GM12878 (cell line): Measurements from ENCODE around the gene PIAS1. TPM values are rescaled to one million over a fixed set of nuclear protein-coding genes. Genes with fewer than 3 reads are reported as not detected.

ENCODE experiments used
- ATAC-seq: fragments of 200-7000 bp; cut with Tn5 transposase; 3 replicates; pipeline ENCODE4 v1.9.1; 2020; ENCODE audit warnings: mild to moderate bottlenecking, moderate library complexity
- BruUV-seq: library from RNA; stranded (reverse); fragments of 400-500 nt; replicated peaks from 2 replicates; lab custom pipeline; 2021; lab: Mats Ljungman, UMichigan
- CTCF ChIA-PET: fragments of 300-600 bp; sonication (Branson Sonifier 250); formaldehyde crosslinking; extraction: SDS; loops from one replicate; lab custom pipeline; 2021; ENCODE audit warnings: inconsistent platforms; lab: Yijun Ruan, JAX
- POLR2A ChIA-PET: fragments of 350-600 bp; formaldehyde crosslinking; extraction: SDS; loops from one replicate; lab custom pipeline; 2021; ENCODE audit warnings: inconsistent platforms; lab: Charles Lee
- RAD21 ChIA-PET: fragments of 300-600 bp; sonication (Branson Sonifier 250); formaldehyde crosslinking; loops from one replicate; lab custom pipeline; 2023; ENCODE audit warnings: antibody characterized with exemption; ENCODE audit not compliant: unreplicated experiment; lab: Charles Lee
- SMC1A ChIA-PET: fragments of 300-600 bp; sonication (Branson Sonifier 250); formaldehyde crosslinking; loops from one replicate; lab custom pipeline; 2023; ENCODE audit not compliant: unreplicated experiment, uncharacterized antibody; lab: Charles Lee
- DNase-seq: peaks from one replicate; pipeline ENCODE4 v3.0.0-alpha.2; 2011; ENCODE audit warnings: low read depth, low spot score
- FAIRE-seq: peaks from 3 replicates; lab custom pipeline; 2011; peaks lifted over from hg19 to GRCh38; lab: Jason Lieb, UNC
- H2AFZ ChIP-seq: 2 replicates; pipeline ENCODE4 v1.6.0; 2011; ENCODE audit warnings: low read depth, low read length, control low read depth; ENCODE audit not compliant: control insufficient read depth
- H3K27ac ChIP-seq: 2 replicates; pipeline ENCODE4 v1.5.1; 2011; ENCODE audit warnings: control low read depth; ENCODE audit not compliant: control insufficient read depth, insufficient read depth
- H3K27me3 ChIP-seq, 2 experiments: replicated peaks in 1 of 2; 2 replicates each; pipeline versions ENCODE4 v1.6.0 to v1.6.1; 2011; ENCODE audit warnings: low read length in 1 of 2; ENCODE audit not compliant: control insufficient read depth in 2 of 2, insufficient read depth in 2 of 2
- H3K36me3 ChIP-seq, 2 experiments: 2 replicates each; pipeline ENCODE4 v1.5.1; 2011; ENCODE audit warnings: low read length in 1 of 2; ENCODE audit not compliant: control insufficient read depth in 2 of 2, insufficient read depth in 2 of 2
- H3K4me1 ChIP-seq: 2 replicates; pipeline ENCODE4 v1.6.1; 2011; ENCODE audit warnings: mild to moderate bottlenecking, low read length, moderate library complexity, mixed read lengths; ENCODE audit not compliant: control insufficient read depth, insufficient read depth
- H3K4me2 ChIP-seq: 2 replicates; pipeline ENCODE4 v1.6.0; 2011; ENCODE audit warnings: control low read depth; ENCODE audit not compliant: control insufficient read depth, insufficient read depth
- H3K4me3 ChIP-seq: fragments of 200-600 bp; sonication (generic); 2 replicates; pipeline ENCODE4 v1.5.1; 2016
- H3K79me2 ChIP-seq: 2 replicates; pipeline ENCODE4 v1.6.0; 2011; ENCODE audit warnings: low read length; ENCODE audit not compliant: control insufficient read depth, insufficient read depth
- H3K9ac ChIP-seq: 2 replicates; pipeline ENCODE4 v1.8.0; 2011; ENCODE audit warnings: low read length, control low read depth, mixed read lengths; ENCODE audit not compliant: control insufficient read depth, insufficient read depth
- H3K9me3 ChIP-seq: replicated peaks from 3 replicates; pipeline ENCODE4 v1.5.1; 2011; ENCODE audit warnings: mild to moderate bottlenecking, low read length; ENCODE audit not compliant: control insufficient read depth, insufficient read depth
- H4K20me1 ChIP-seq: 2 replicates; pipeline ENCODE4 v1.6.0; 2011; ENCODE audit not compliant: control insufficient read depth, insufficient read depth
- BMI1 ChIP-seq: fragments of 450-650 bp; IDR thresholded peaks from 2 replicates; pipeline ENCODE4 v1.6.1; 2016; ENCODE audit warnings: mild to moderate bottlenecking, moderate library complexity, borderline replicate concordance
- CBFB ChIP-seq: IDR thresholded peaks from 2 replicates; pipeline ENCODE4 v1.6.1; 2016; ENCODE audit warnings: antibody characterized with exemption, low read depth
- CHD2 ChIP-seq: IDR thresholded peaks from 2 replicates; pipeline ENCODE4 v1.6.1; 2011; ENCODE audit warnings: low read depth, low read length, improper control_type of control experiment, borderline replicate concordance
- E2F4 ChIP-seq: IDR thresholded peaks from 2 replicates; pipeline ENCODE4 v1.6.1; 2012; ENCODE audit warnings: low read depth, low read length, improper control_type of control experiment
- EGR1 ChIP-seq, 2 experiments: IDR thresholded peaks; 1 replicate in 1 of 2; 2 replicates in 1 of 2; pipeline ENCODE4 v1.6.1; 2011 to 2012; ENCODE audit warnings: low read depth in 2 of 2, low read length in 2 of 2, borderline replicate concordance in 1 of 2, mild to moderate bottlenecking in 1 of 2, moderate library complexity in 1 of 2
- MYC ChIP-seq: IDR thresholded peaks from 2 replicates; pipeline ENCODE4 v1.6.1; 2011; ENCODE audit warnings: mild to moderate bottlenecking, low read length, moderate library complexity, inconsistent platforms; ENCODE audit not compliant: insufficient read depth, insufficient replicate concordance, insufficient read length, severe bottlenecking
- NFYB ChIP-seq: IDR thresholded peaks from 2 replicates; pipeline ENCODE4 v1.6.1; 2011; ENCODE audit warnings: low read depth, mild to moderate bottlenecking, low read length, improper control_type of control experiment, moderate library complexity; ENCODE audit not compliant: insufficient read depth
- NRF1 ChIP-seq: conservative IDR thresholded peaks from 2 replicates; pipeline ENCODE4 v1.6.1; 2011; ENCODE audit warnings: mild to moderate bottlenecking, low read depth, low read length, improper control_type of control experiment
- POLR2AphosphoS5 ChIP-seq: IDR thresholded peaks from 2 replicates; pipeline ENCODE4 v1.6.1; 2011; ENCODE audit warnings: mild to moderate bottlenecking, low read length, inconsistent platforms
- SIX5 ChIP-seq: IDR thresholded peaks from 2 replicates; pipeline ENCODE4 v1.6.1; 2011; ENCODE audit warnings: mild to moderate bottlenecking, low read depth, low read length, moderate library complexity; ENCODE audit not compliant: severe bottlenecking
- STAT1 ChIP-seq: fragments of 450-650 bp; conservative IDR thresholded peaks from 2 replicates; pipeline ENCODE4 v1.6.1; 2014; ENCODE audit warnings: antibody characterized with exemption, mild to moderate bottlenecking
- WRNIP1 ChIP-seq: IDR thresholded peaks from 2 replicates; pipeline ENCODE4 v1.6.1; 2011; ENCODE audit warnings: low read depth, low read length, improper control_type of control experiment, borderline replicate concordance
- ZNF592 ChIP-seq: fragments of 450-650 bp; IDR thresholded peaks from 2 replicates; pipeline ENCODE4 v1.6.1; 2017; ENCODE audit warnings: mild to moderate bottlenecking, moderate library complexity
- WGBS: methylation state at CpG from one replicate; pipeline ENCODE4 v1.1.6; 2016; ENCODE audit warnings: low lambda C conversion rate; ENCODE audit not compliant: insufficient replicate concordance, insufficient coverage; ENCODE audit errors: missing lambda C conversion rate; 5-methylcytosine and 5-hydroxymethylcytosine counted together
- in situ Hi-C: fragments of 300-500 bp; cut with MboI; formaldehyde crosslinking; loops from 9 replicates; pipeline ENCODE4 v1.14.3; 2018; ENCODE audit warnings: mixed read lengths
- intact Hi-C: fragments of 100-400 bp; cut with micrococcal nuclease; formaldehyde crosslinking; loops from one replicate; pipeline ENCODE4 v1.14.2; 2022; ENCODE audit not compliant: unreplicated experiment
- polyA plus RNA-seq, 11 experiments: library from polyadenylated mRNA; depleted of rRNA in 4 of 11; unstranded in 6 of 11; stranded (reverse) in 5 of 11; fragments of >200 nt; fragmentation: Nextera tagmentation in 4 of 11; fragmentation: Illumina TruSeq in 1 of 11; extraction: Ambion mirVana in 4 of 11; extraction: Trizol in 1 of 11; gene quantifications; 1 replicate in 1 of 11; 2 replicates in 10 of 11; pipeline versions ENCODE4 v1.2.1 to v1.2.3, GENCODE V29; 2011 to 2016; ENCODE audit warnings: inconsistent platforms in 2 of 11, missing spikeins in 2 of 11, low read depth in 1 of 11
- total RNA-seq, 4 experiments: library from RNA; depleted of rRNA in 3 of 4; stranded (reverse); fragments of >200 nt in 3 of 4; fragmentation: Illumina TruSeq in 1 of 4; extraction: Trizol in 1 of 4; gene quantifications; 2 replicates each; pipeline versions ENCODE4 v1.2.1 to v1.2.3, GENCODE V29; 2013 to 2021
- TF ChIP-seq, protein P1 (sequence below), 3 experiments: IDR thresholded peaks in 2 of 3; conservative IDR thresholded peaks in 1 of 3; 2 replicates each; pipeline ENCODE4 v1.5.1; 2011; ENCODE audit warnings: low read depth in 3 of 3, low read length in 3 of 3, mild to moderate bottlenecking in 3 of 3, control low read depth in 2 of 3, moderate library complexity in 2 of 3, inconsistent platforms in 1 of 3, mixed read lengths in 1 of 3; ENCODE audit not compliant: control insufficient read depth in 2 of 3, insufficient read depth in 1 of 3; ENCODE audit errors: extremely low read depth in 1 of 3

Gene PIAS1
- total and polyA plus RNA-seq, 10 of the 15 experiments (the other 5 are each of a cell fraction or from before 2014, with no cell fraction given), result 20.2 to 96.3 (median 37.0) TPM

DNA sequence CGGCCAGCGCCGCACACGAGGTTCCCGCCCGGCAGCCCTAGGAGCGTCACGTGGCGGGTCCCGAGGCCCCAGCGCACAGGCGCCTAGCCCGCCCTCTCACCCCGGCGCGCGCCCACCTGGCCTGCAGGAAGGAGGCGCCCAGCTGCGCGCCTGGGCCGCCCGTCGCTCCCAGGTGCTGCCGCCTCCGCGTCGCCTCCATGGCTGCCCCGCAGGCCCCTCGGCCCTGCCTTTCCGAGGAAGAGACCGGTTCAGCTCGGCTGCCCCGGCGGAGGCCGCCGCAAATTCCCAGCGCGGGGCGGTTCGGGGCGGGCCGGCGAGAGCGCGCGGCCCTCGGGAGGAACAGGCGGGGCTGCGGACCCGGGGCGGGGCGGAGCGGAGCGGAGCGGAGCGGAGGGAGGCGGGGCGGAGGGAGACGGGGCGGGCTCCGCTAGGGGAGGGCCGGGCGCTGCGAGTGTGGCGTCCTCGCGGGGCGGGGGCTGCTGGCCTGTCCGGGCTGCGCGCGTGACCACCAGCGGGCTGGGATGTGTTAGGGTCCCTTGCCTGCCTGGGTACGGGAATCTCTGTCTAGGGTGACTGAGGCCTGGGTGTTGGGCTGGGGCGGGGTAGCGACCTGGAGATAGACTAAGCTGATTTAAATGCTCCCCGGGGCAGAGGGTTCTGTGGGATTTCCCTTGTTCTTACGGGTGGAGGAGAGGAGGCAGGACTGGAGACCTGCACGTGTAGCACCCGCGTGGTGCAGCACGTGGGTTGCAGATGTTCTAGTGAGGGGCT lies 175.5 kb downstream of the PIAS1 start, which contains the start of gene CLN6:
TSS of gene CLN6 (minus strand) at position 343 of the 771 bp plus-strand sequence. CDS start at position 199, 144 bp downstream.
- H3K4me1 ChIP-seq, result peaks cover 38% of the 10 kb centered on the region
- H3K79me2 ChIP-seq, result peaks cover 47% of the 10 kb centered on the region
- ATAC-seq (peak; percentile 84), DNase-seq (peak; percentile 48), FAIRE-seq (no peak)
- CTCF ChIA-PET, result interaction anchor here (0.6 to 3.2 kb wide), 5 partner anchors 10 to 362 kb away, joined by 3 to 13 read pairs (median 4); no protein-coding TSS in a partner anchor
- 1% methylated on average over 26 of the region's 82 CpGs for WGBS
- no peaks in the 10 kb centered on the region for H3K9me3 ChIP-seq
- no peaks in the 10 kb centered on the region for H4K20me1 ChIP-seq
- RAD21 ChIA-PET, result interaction anchor here (2.6 kb wide), 1 partner anchor 366 kb away, joined by 13 read pairs; no protein-coding TSS in a partner anchor
- H3K27me3 ChIP-seq, result no peaks in the 10 kb centered on the region
- H3K4me3 ChIP-seq, result peak within 1 kb of the TSS; percentile 99
- peak within 1 kb of the TSS; percentile 90 for H3K27ac ChIP-seq
- intact Hi-C loops, result loop anchor here (5.0 kb wide), 1 partner anchor 367 kb away; no protein-coding TSS in a partner anchor
- SMC1A ChIA-PET, result interaction anchor here (1.0 to 2.2 kb wide), 3 partner anchors 23 to 366 kb away, joined by 3 to 8 read pairs (median 5); no protein-coding TSS in a partner anchor
- POLR2A ChIA-PET, result interaction anchor here (0.9 to 2.2 kb wide), 2 partner anchors 48 to 200 kb away, joined by 6 to 8 read pairs; partner anchors contain the start of gene FEM1B
- in situ Hi-C loops, result no loop called here
- no TSS peak for BruUV-seq
- peak within 1 kb of the TSS; percentile 90 for H3K9ac ChIP-seq
- H2AFZ ChIP-seq, result peak within 1 kb of the TSS; percentile 94
- peak within 1 kb of the TSS; percentile 99 for H3K4me2 ChIP-seq
- no peaks in the 10 kb centered on the region for H3K36me3 ChIP-seq
- 0 out of 2 replicates have a peak, but pooled peaks have one; percentile 23 for TF ChIP-seq CHD2
- no peak; the same call in 1 of the 2 replicates for TF ChIP-seq POLR2AphosphoS5
- no peak for TF ChIP-seq NFYB
- TF ChIP-seq ZNF592, result no peak
- TF ChIP-seq CBFB, result no peak
- TF ChIP-seq STAT1, result no peak
- TF ChIP-seq SIX5, result no peak
- TF ChIP-seq MYC, result peak; percentile 92
- no peak for TF ChIP-seq WRNIP1
- TF ChIP-seq EGR1 (IDR thresholded peaks at IDR 0.05; ENCODE audit: borderline replicate concordance in 1 of 2, low read depth in 2 of 2, low read length in 2 of 2), result peak in 1 of 2 experiments; percentile 29; a peak in 1 of 3 replicates
- peak; percentile 42; the same call in 1 of the 2 replicates for TF ChIP-seq E2F4
- no peak for TF ChIP-seq NRF1
- no peak for TF ChIP-seq BMI1
- TF ChIP-seq, protein P1, sequence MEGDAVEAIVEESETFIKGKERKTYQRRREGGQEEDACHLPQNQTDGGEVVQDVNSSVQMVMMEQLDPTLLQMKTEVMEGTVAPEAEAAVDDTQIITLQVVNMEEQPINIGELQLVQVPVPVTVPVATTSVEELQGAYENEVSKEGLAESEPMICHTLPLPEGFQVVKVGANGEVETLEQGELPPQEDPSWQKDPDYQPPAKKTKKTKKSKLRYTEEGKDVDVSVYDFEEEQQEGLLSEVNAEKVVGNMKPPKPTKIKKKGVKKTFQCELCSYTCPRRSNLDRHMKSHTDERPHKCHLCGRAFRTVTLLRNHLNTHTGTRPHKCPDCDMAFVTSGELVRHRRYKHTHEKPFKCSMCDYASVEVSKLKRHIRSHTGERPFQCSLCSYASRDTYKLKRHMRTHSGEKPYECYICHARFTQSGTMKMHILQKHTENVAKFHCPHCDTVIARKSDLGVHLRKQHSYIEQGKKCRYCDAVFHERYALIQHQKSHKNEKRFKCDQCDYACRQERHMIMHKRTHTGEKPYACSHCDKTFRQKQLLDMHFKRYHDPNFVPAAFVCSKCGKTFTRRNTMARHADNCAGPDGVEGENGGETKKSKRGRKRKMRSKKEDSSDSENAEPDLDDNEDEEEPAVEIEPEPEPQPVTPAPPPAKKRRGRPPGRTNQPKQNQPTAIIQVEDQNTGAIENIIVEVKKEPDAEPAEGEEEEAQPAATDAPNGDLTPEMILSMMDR (IDR thresholded peaks at IDR 0.05 in 2 of 3, conservative IDR thresholded peaks at IDR 0.05 in 1 of 3; ENCODE audit: control insufficient read depth in 2 of 3, extremely low read depth in 1 of 3, insufficient read depth in 1 of 3, low read depth in 3 of 3, low read length in 3 of 3), result no peak
